Measurements from ENCODE around the gene FARP2.

Gene FARP2

DNA sequence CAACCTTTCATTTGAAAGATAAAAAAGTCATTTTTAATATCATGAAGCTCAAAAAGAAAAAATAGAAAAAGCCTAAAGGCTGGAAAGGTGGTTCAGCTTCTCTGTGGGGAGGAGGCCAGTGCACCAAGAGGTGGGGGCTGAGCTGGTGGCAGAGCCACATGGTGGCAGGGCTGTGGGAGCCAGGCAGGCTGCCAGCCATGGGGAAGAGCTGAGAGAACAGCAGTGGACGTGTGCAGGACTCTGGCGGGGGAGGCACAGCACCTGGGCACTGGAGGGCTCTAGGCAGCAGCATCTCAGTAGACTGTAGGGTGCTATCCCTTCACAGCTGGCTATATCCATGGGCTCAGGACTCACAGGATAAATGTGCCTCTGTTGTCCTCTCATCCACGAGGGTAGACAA is 104.5 kb downstream of the FARP2 start:
- TF ChIP-seq USF1 (IDR thresholded peaks at IDR 0.05): no peak

- no peak for TF ChIP-seq NFIC (IDR thresholded peaks at IDR 0.05)
Observed at GRCh38 chr2:241461693-241462677, 105.9 kb downstream of the FARP2 start.

DNA sequence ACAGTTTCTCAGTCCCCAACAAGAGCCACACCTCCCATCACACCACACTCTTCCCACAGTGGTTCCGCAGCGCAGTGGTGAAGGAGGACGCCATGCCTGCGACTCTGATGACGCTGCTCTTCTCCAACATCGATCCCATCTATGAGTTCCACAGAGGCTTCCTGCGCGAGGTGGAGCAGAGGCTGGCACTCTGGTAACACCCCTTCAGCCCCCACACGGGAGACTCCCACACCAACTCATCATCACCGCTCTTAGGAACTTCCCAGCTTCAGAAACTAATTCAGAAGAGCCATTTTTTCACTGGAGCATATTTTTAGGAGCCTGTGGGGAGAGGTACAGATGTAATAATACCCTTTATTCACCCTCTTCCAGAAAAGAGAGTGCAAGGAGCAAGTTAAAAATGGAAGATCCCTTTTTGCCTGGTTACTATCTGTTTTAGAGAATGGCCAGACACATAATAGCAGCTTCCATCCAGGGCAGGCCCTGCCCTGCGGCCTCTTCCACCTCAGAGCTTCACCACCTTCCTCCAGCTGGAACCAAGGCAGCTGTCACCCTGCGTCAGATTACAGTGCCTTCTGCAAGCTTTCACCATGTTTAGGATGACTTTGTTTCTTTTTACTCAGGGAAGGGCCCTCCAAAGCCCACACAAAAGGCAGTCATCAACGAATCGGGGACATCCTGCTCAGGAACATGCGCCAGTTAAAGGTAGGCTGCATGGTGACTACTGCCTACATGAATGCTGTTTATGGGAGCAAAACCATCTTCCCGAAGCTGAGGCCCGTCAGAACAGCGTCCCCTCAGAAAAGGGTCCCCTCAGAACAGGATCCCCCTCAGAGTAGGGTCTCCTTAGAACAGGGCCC is 107.4 kb downstream of the FARP2 start:
- TF ChIP-seq MAX (IDR thresholded peaks at IDR 0.05) (no peak), YY1 (IDR thresholded peaks at IDR 0.05; ENCODE audit: low read depth) (no peak), FOXM1 (IDR thresholded peaks at IDR 0.05; ENCODE audit: borderline replicate concordance, low read depth) (no peak), RAD21 (IDR thresholded peaks at IDR 0.05; ENCODE audit: low read depth) (no peak), TCF12 (IDR thresholded peaks at IDR 0.05; ENCODE audit: low read depth) (no peak), NFIC (IDR thresholded peaks at IDR 0.05) (no peak), TAF1 (IDR thresholded peaks at IDR 0.05; ENCODE audit: low read depth) (no peak), CEBPB (IDR thresholded peaks at IDR 0.05) (no peak), CREB1 (IDR thresholded peaks at IDR 0.05; ENCODE audit: low read depth) (no peak), TEAD4 (IDR thresholded peaks at IDR 0.05) (no peak), USF1 (IDR thresholded peaks at IDR 0.05) (no peak), EP300 (IDR thresholded peaks at IDR 0.05; ENCODE audit: borderline replicate concordance) (no peak), EGR1 (IDR thresholded peaks at IDR 0.05) (no peak), ZBTB7A (IDR thresholded peaks at IDR 0.05; ENCODE audit: low read depth) (no peak)
- TF ChIP-seq, protein P1, sequence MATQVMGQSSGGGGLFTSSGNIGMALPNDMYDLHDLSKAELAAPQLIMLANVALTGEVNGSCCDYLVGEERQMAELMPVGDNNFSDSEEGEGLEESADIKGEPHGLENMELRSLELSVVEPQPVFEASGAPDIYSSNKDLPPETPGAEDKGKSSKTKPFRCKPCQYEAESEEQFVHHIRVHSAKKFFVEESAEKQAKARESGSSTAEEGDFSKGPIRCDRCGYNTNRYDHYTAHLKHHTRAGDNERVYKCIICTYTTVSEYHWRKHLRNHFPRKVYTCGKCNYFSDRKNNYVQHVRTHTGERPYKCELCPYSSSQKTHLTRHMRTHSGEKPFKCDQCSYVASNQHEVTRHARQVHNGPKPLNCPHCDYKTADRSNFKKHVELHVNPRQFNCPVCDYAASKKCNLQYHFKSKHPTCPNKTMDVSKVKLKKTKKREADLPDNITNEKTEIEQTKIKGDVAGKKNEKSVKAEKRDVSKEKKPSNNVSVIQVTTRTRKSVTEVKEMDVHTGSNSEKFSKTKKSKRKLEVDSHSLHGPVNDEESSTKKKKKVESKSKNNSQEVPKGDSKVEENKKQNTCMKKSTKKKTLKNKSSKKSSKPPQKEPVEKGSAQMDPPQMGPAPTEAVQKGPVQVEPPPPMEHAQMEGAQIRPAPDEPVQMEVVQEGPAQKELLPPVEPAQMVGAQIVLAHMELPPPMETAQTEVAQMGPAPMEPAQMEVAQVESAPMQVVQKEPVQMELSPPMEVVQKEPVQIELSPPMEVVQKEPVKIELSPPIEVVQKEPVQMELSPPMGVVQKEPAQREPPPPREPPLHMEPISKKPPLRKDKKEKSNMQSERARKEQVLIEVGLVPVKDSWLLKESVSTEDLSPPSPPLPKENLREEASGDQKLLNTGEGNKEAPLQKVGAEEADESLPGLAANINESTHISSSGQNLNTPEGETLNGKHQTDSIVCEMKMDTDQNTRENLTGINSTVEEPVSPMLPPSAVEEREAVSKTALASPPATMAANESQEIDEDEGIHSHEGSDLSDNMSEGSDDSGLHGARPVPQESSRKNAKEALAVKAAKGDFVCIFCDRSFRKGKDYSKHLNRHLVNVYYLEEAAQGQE (IDR thresholded peaks at IDR 0.05; ENCODE audit: low read depth): no peak

DNA sequence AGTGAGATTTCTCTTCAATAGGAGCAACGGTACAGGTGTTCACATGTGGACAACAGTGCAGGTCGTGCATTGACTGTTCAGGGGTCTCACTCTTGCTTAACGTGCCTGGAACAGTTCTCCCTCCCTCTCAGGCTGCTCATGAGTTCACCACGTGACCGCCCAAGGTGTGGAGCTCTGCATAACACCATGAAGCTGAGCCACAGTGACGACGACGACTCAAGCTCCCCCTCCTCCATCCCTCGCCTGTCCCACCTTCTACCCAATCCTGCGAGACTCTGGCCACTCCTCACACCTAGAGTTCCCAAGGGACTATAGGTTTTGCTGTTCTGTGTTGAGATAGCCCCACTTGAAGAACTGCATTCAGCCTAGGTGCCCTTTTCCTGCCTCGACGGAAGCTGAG is 109.5 kb downstream of the FARP2 start:
- TF ChIP-seq MAX (IDR thresholded peaks at IDR 0.05) (no peak), TAF1 (IDR thresholded peaks at IDR 0.05; ENCODE audit: low read depth) (no peak), TEAD4 (IDR thresholded peaks at IDR 0.05) (no peak), EP300 (IDR thresholded peaks at IDR 0.05; ENCODE audit: borderline replicate concordance) (no peak), USF1 (IDR thresholded peaks at IDR 0.05) (no peak), CREB1 (IDR thresholded peaks at IDR 0.05; ENCODE audit: low read depth) (no peak), CEBPB (IDR thresholded peaks at IDR 0.05) (no peak), YY1 (IDR thresholded peaks at IDR 0.05; ENCODE audit: low read depth) (no peak)

GRCh38 chr2:241466230-241466629 is 110.1 kb downstream of the FARP2 start:
- TF ChIP-seq NFIC (IDR thresholded peaks at IDR 0.05) (no peak), USF1 (IDR thresholded peaks at IDR 0.05) (no peak), CREB1 (IDR thresholded peaks at IDR 0.05; ENCODE audit: low read depth) (no peak), TEAD4 (IDR thresholded peaks at IDR 0.05) (no peak), MAX (IDR thresholded peaks at IDR 0.05) (no peak), CEBPB (IDR thresholded peaks at IDR 0.05) (no peak), YY1 (IDR thresholded peaks at IDR 0.05; ENCODE audit: low read depth) (no peak), RAD21 (IDR thresholded peaks at IDR 0.05; ENCODE audit: low read depth) (no peak), TAF1 (IDR thresholded peaks at IDR 0.05; ENCODE audit: low read depth) (no peak), TCF12 (IDR thresholded peaks at IDR 0.05; ENCODE audit: low read depth) (no peak), ZBTB7A (IDR thresholded peaks at IDR 0.05; ENCODE audit: low read depth) (no peak), FOXM1 (IDR thresholded peaks at IDR 0.05; ENCODE audit: borderline replicate concordance, low read depth) (no peak), EGR1 (IDR thresholded peaks at IDR 0.05) (no peak), EP300 (IDR thresholded peaks at IDR 0.05; ENCODE audit: borderline replicate concordance) (no peak)
- TF ChIP-seq, protein P1 (IDR thresholded peaks at IDR 0.05; ENCODE audit: low read depth): no peak

Data from Ishikawa (cell line).